ENCODE data around the gene NOTCH3. TPM values are rescaled to one million over a fixed set of nuclear protein-coding genes. Genes with fewer than 3 reads are reported as not detected.
A peak's percentile ranks its signal among the peaks of the same experiment; 100 is the strongest.

NOTCH3 gene
- total RNA-seq, 1 experiment from 2014 or later, result 3.7 TPM

- H3K4me3 Mint-ChIP-seq (ENCODE audit: unreplicated experiment), result no peak overlapping the region
- no peak for TF ChIP-seq CTCF (IDR thresholded peaks at IDR 0.05; ENCODE audit: unreplicated experiment)
- no peak for DNase-seq (ENCODE audit: unreplicated experiment)
- no peaks in the 10 kb centered on the region for H3K27me3 Mint-ChIP-seq (ENCODE audit: insufficient read depth, unreplicated experiment)
- ChIA-PET CTCF (interaction anchor here (1.0 kb wide), 1 partner anchor 64 kb away, joined by 4 read pairs; no protein-coding TSS in a partner anchor), POLR2A (no interaction called here)
- H3K27ac Mint-ChIP-seq (ENCODE audit: low read depth, unreplicated experiment), result no peak overlapping the region
- peaks cover 7% of the 10 kb centered on the region for H3K4me1 Mint-ChIP-seq (ENCODE audit: insufficient read depth, unreplicated experiment)
- H3K36me3 Mint-ChIP-seq (ENCODE audit: insufficient read depth, unreplicated experiment), result peaks cover 11% of the 10 kb centered on the region
- no peaks in the 10 kb centered on the region for H3K9me3 Mint-ChIP-seq (ENCODE audit: unreplicated experiment)
- intact Hi-C loops (cut with micrococcal nuclease), result no loop called here
- BruUV-seq (replicated peaks), result no TSS peak
Observed at GRCh38 chr19:15225760-15226159, 25.0 kb upstream of the NOTCH3 start.

GRCh38 chr19:15223649-15224361 is 23.0 kb upstream of the NOTCH3 start:
- Mint-ChIP-seq H3K4me1 (ENCODE audit: insufficient read depth, unreplicated experiment) (peaks cover 7% of the 10 kb centered on the region), H3K27me3 (ENCODE audit: insufficient read depth, unreplicated experiment) (no peaks in the 10 kb centered on the region), H3K9me3 (ENCODE audit: unreplicated experiment) (no peaks in the 10 kb centered on the region), H3K27ac (ENCODE audit: low read depth, unreplicated experiment) (no peak overlapping the region), H3K36me3 (ENCODE audit: insufficient read depth, unreplicated experiment) (peaks cover 8% of the 10 kb centered on the region), H3K4me3 (ENCODE audit: unreplicated experiment) (peak overlapping the region; percentile 70)
- TF ChIP-seq CTCF (IDR thresholded peaks at IDR 0.05; ENCODE audit: unreplicated experiment), result no peak
- ChIA-PET CTCF (interaction anchor here (0.6 kb wide), 1 partner anchor 98 kb away, joined by 4 read pairs; no protein-coding TSS in a partner anchor), POLR2A (no interaction called here)
- DNase-seq (ENCODE audit: unreplicated experiment), result no peak
- intact Hi-C loops (cut with micrococcal nuclease), result no loop called here
- no TSS peak for BruUV-seq (replicated peaks)

GRCh38 chr19:15222738-15223648 is 22.2 kb upstream of the NOTCH3 start:
- Mint-ChIP-seq H3K4me3 (ENCODE audit: unreplicated experiment) (peak overlapping the region; percentile 70), H3K27ac (ENCODE audit: low read depth, unreplicated experiment) (no peak overlapping the region), H3K36me3 (ENCODE audit: insufficient read depth, unreplicated experiment) (peaks cover 6% of the 10 kb centered on the region), H3K4me1 (ENCODE audit: insufficient read depth, unreplicated experiment) (peaks cover 7% of the 10 kb centered on the region), H3K9me3 (ENCODE audit: unreplicated experiment) (no peaks in the 10 kb centered on the region), H3K27me3 (ENCODE audit: insufficient read depth, unreplicated experiment) (no peaks in the 10 kb centered on the region)
- DNase-seq (ENCODE audit: unreplicated experiment), result peak; percentile 86
- no peak for TF ChIP-seq CTCF (IDR thresholded peaks at IDR 0.05; ENCODE audit: unreplicated experiment)
- POLR2A ChIA-PET, result no interaction called here
- BruUV-seq (replicated peaks), result no TSS peak
- CTCF ChIA-PET, result no interaction called here
- intact Hi-C loops (cut with micrococcal nuclease), result no loop called here

- ChIA-PET POLR2A (no interaction called here), CTCF (no interaction called here)
- Mint-ChIP-seq H3K27ac (ENCODE audit: low read depth, unreplicated experiment) (no peak overlapping the region), H3K4me3 (ENCODE audit: unreplicated experiment) (no peak overlapping the region), H3K9me3 (ENCODE audit: unreplicated experiment) (no peaks in the 10 kb centered on the region), H3K4me1 (ENCODE audit: insufficient read depth, unreplicated experiment) (peaks cover 7% of the 10 kb centered on the region), H3K27me3 (ENCODE audit: insufficient read depth, unreplicated experiment) (no peaks in the 10 kb centered on the region), H3K36me3 (ENCODE audit: insufficient read depth, unreplicated experiment) (peaks cover 6% of the 10 kb centered on the region)
- intact Hi-C loops (cut with micrococcal nuclease), result no loop called here
- TF ChIP-seq CTCF (IDR thresholded peaks at IDR 0.05; ENCODE audit: unreplicated experiment), result no peak
- DNase-seq (ENCODE audit: unreplicated experiment), result no peak
- no TSS peak for BruUV-seq (replicated peaks)
Observed at GRCh38 chr19:15220833-15221232, 20.0 kb upstream of the NOTCH3 start.
